Neuronal stem cell (in vitro differentiated cells): ENCODE data around the gene IGFL4.

ENCODE experiments used
- DNase-seq: peaks from one replicate; pipeline ENCODE4 v3.0.0-alpha.2; 2013; ENCODE audit warnings: low spot score
- H2AFZ ChIP-seq: one replicate; pipeline ENCODE4 v1.6.1; 2013; ENCODE audit warnings: mild to moderate bottlenecking, low read length, inconsistent platforms
- H2AK5ac ChIP-seq: 2 replicates; pipeline ENCODE4 v1.6.1; 2013; ENCODE audit warnings: low read depth, mild to moderate bottlenecking, inconsistent platforms, low read length, moderate library complexity, mixed read lengths
- H2BK120ac ChIP-seq: 2 replicates; pipeline ENCODE4 v1.6.1; 2013; ENCODE audit warnings: low read depth, mild to moderate bottlenecking, inconsistent platforms, low read length, moderate library complexity, mixed read lengths
- H2BK12ac ChIP-seq: one replicate; pipeline ENCODE4 v1.6.1; 2013; ENCODE audit warnings: low read length, inconsistent platforms
- H2BK15ac ChIP-seq: 2 replicates; pipeline ENCODE4 v1.6.1; 2013; ENCODE audit warnings: mild to moderate bottlenecking, low read length, inconsistent platforms, mixed read lengths
- H2BK5ac ChIP-seq: one replicate; pipeline ENCODE4 v1.6.1; 2013; ENCODE audit warnings: inconsistent platforms, mild to moderate bottlenecking, low read length, moderate library complexity
- H3K14ac ChIP-seq: one replicate; pipeline ENCODE4 v1.6.1; 2013; ENCODE audit warnings: low read length, inconsistent platforms
- H3K18ac ChIP-seq: 2 replicates; pipeline ENCODE4 v1.6.1; 2013; ENCODE audit warnings: low read length, inconsistent platforms
- H3K23ac ChIP-seq: 2 replicates; pipeline ENCODE4 v1.6.1; 2013; ENCODE audit warnings: low read depth, mild to moderate bottlenecking, mixed read lengths, low read length, inconsistent platforms; ENCODE audit not compliant: poor library complexity
- H3K27ac ChIP-seq: replicated peaks from 3 replicates; pipeline ENCODE4 v1.5.1; 2013; ENCODE audit warnings: low read length, inconsistent platforms
- H3K27me3 ChIP-seq, 3 experiments: 2 replicates each; pipeline ENCODE4 v1.6.1; 2013; ENCODE audit warnings: low read length in 3 of 3, mild to moderate bottlenecking in 2 of 3, inconsistent platforms in 1 of 3, low read depth in 1 of 3, mixed read lengths in 1 of 3, moderate library complexity in 1 of 3; ENCODE audit not compliant: control insufficient read depth in 3 of 3, insufficient read depth in 3 of 3
- H3K36me3 ChIP-seq, 2 donors: replicated peaks in 1 of 2; 2 replicates each; pipeline ENCODE4 v1.6.1; 2013; ENCODE audit warnings: low read length in 2 of 2; ENCODE audit not compliant: control insufficient read depth in 2 of 2, insufficient read depth in 2 of 2
- H3K4ac ChIP-seq: 2 replicates; pipeline ENCODE4 v1.6.1; 2013; ENCODE audit warnings: inconsistent platforms, mild to moderate bottlenecking, low read length, moderate library complexity
- H3K4me1 ChIP-seq, 2 donors: 1 replicate in 1 of 2; 2 replicates in 1 of 2; pipeline ENCODE4 v1.6.1; 2013; ENCODE audit warnings: low read length in 2 of 2, low read depth in 1 of 2; ENCODE audit not compliant: control insufficient read depth in 2 of 2, insufficient read depth in 1 of 2
- H3K4me2 ChIP-seq: one replicate; pipeline ENCODE4 v1.6.1; 2013; ENCODE audit warnings: mild to moderate bottlenecking, low read length, inconsistent platforms; ENCODE audit not compliant: insufficient read depth, poor library complexity, severe bottlenecking
- H3K4me3 ChIP-seq, 2 donors: 2 replicates each; pipeline ENCODE4 v1.5.1; 2013; ENCODE audit warnings: low read length in 2 of 2, mild to moderate bottlenecking in 2 of 2, inconsistent platforms in 1 of 2, moderate library complexity in 1 of 2
- H3K79me1 ChIP-seq: one replicate; pipeline ENCODE4 v1.6.1; 2013; ENCODE audit warnings: low read depth, mild to moderate bottlenecking, inconsistent platforms, low read length, moderate library complexity
- H3K9ac ChIP-seq: one replicate; pipeline ENCODE4 v1.6.1; 2013; ENCODE audit warnings: mild to moderate bottlenecking, low read depth, low read length, inconsistent platforms; ENCODE audit not compliant: poor library complexity
- H3K9me3 ChIP-seq, 2 donors: replicated peaks in 1 of 2; 2 replicates each; pipeline versions ENCODE3 to v1.6.1; 2013; ENCODE audit warnings: low read length in 2 of 2, mild to moderate bottlenecking in 2 of 2, inconsistent platforms in 1 of 2, low read depth in 1 of 2, mixed read lengths in 1 of 2, moderate library complexity in 1 of 2; ENCODE audit not compliant: control insufficient read depth in 2 of 2, insufficient read depth in 1 of 2
- H4K8ac ChIP-seq: one replicate; pipeline ENCODE4 v1.6.1; 2013; ENCODE audit warnings: low read depth, mild to moderate bottlenecking, inconsistent platforms, low read length, moderate library complexity
- H4K91ac ChIP-seq: one replicate; pipeline ENCODE4 v1.6.1; 2013; ENCODE audit warnings: low read length, low read depth, mild to moderate bottlenecking, inconsistent platforms; ENCODE audit not compliant: poor library complexity
- WGBS, 2 donors: extraction: QIAGEN DNeasy Blood & Tissue Kit; methylation state at CpG; one replicate each; pipeline ENCODE4 v1.1.7; 2013; ENCODE audit warnings: missing lambda C conversion rate in 2 of 2, mixed read lengths in 1 of 2; ENCODE audit not compliant: insufficient read length in 2 of 2, insufficient replicate concordance in 1 of 2; ENCODE audit errors: extremely low coverage in 2 of 2; 5-methylcytosine and 5-hydroxymethylcytosine counted together

Gene IGFL4

DNA sequence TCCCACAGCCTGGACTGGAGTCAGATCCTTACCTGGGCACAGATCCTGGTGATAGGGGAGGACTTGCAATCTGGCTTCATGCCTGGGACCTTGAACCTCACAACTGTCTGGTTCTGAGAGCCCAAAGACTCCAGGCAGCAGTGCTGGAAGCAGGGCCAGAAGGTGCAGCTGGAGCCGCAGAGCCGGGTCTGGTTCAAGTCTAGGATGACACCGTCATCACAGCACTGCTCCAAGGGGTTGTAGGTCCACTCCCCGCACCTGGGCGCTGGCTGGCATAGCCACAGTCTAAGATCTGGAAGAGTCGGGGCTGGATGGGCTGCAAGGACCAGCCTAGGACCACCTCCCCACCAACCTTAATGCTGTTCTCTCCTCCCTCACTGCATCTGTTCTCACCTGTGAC is 677 bp downstream of the IGFL4 start:
- no peak overlapping the region for H2BK12ac ChIP-seq
- no peak overlapping the region for H2BK120ac ChIP-seq
- H4K91ac ChIP-seq: no peak overlapping the region
- H3K9me3 ChIP-seq: peaks cover 20 to 24% of the 10 kb centered on the region in 2 donors
- no peak overlapping the region for H3K23ac ChIP-seq
- H3K4ac ChIP-seq: no peak overlapping the region
- no peak overlapping the region for H2AFZ ChIP-seq
- no peak overlapping the region for H3K18ac ChIP-seq
- H3K4me2 ChIP-seq: no peak overlapping the region
- no peak for DNase-seq
- no peaks in the 10 kb centered on the region for H3K79me1 ChIP-seq
- H2BK15ac ChIP-seq: no peak overlapping the region
- H2BK5ac ChIP-seq: no peak overlapping the region
- no peak overlapping the region for H2AK5ac ChIP-seq
- H3K14ac ChIP-seq: no peak overlapping the region
- H3K4me1 ChIP-seq: no peaks in the 10 kb centered on the region
- H3K27ac ChIP-seq: no peak overlapping the region
- no peak overlapping the region for H3K4me3 ChIP-seq
- H3K27me3 ChIP-seq: no peaks in the 10 kb centered on the region
- H4K8ac ChIP-seq: no peak overlapping the region
- H3K9ac ChIP-seq: no peak overlapping the region
- H3K36me3 ChIP-seq: no peaks in the 10 kb centered on the region
- WGBS, 2 donors: no CpG with 5 or more reads among the region's 6 CpGs

DNA sequence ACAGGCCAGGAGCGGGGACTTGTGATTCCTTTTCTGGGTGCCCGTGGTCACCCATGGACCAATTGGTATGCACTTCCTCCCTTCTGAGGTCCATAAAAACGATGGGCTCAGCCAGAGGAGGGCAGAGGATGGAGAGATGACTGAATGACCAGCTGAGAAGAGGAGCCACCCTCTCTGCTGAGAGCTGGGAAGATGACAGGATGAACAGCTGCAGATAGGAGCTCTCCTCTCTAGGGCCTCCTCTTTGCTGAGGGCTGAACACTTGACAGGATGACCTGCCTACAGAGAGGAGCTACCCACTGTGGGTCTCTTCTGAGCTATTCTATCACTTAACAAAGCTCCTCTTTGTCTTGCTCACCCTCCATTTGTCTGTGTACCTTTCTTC is 4.1 kb downstream of the IGFL4 start:
- H3K18ac ChIP-seq: no peak overlapping the region
- H2BK12ac ChIP-seq: no peak overlapping the region
- H3K4me1 ChIP-seq: no peaks in the 10 kb centered on the region
- DNase-seq: no peak
- H4K8ac ChIP-seq: peak overlapping the region; percentile 65
- peaks cover 11 to 12% of the 10 kb centered on the region in 2 donors for H3K9me3 ChIP-seq
- H3K4me3 ChIP-seq: no peak overlapping the region
- no peak overlapping the region for H2AFZ ChIP-seq
- no peak overlapping the region for H3K9ac ChIP-seq
- H2BK120ac ChIP-seq: no peak overlapping the region
- H3K27ac ChIP-seq: no peak overlapping the region
- H3K79me1 ChIP-seq: peaks cover 1% of the 10 kb centered on the region
- H2BK5ac ChIP-seq: peak overlapping the region; percentile 75
- H3K36me3 ChIP-seq: peaks cover 0 to 2% of the 10 kb centered on the region in 2 donors
- peak overlapping the region; percentile 20 for H3K23ac ChIP-seq
- no peak overlapping the region for H2AK5ac ChIP-seq
- H3K4ac ChIP-seq: no peak overlapping the region
- no peaks in the 10 kb centered on the region for H3K27me3 ChIP-seq
- no peak overlapping the region for H3K4me2 ChIP-seq
- H3K14ac ChIP-seq: peak overlapping the region; percentile 31
- no peak overlapping the region for H4K91ac ChIP-seq
- no peak overlapping the region for H2BK15ac ChIP-seq
- WGBS, 2 donors: no CpG with 5 or more reads among the region's 3 CpGs

DNA sequence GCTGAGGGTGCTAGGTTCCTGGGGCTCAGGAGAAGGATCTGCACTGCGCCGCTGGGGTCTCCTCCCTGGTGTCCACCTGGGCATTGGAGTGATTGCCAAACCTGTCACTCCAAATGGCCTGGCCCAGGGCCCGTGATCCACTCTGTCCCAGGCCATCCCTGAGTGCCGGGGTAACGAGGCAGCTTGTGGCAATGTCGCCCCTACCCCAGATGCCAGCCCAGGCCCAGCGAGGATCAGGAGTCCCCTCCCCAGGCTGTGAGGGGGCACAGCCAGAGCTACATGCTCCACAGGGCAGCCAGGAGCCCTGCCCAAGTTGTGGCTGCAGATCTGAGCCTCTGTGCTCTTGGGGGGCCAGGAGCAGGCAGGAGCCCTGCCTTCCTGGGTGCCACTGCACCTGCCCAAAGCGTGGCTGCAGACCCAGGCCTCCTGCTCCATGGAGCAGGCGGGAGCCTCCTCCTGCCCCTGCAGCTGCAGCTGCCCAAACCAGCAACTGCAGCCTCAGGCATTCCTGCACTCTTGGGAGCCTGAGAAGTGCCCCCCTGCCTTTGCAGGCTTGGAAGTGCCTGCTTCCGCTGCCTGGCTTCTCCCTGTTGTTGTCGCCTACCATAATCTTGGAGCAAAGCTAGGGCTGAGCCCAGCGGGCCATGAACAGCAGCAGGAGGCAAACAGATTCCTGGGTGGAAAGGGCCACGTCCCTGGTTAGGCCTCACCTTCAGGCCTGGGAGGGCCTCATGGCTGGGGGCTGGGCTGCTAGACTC is 4.6 kb downstream of the IGFL4 start:
- Histone ChIP-seq H4K91ac (no peak overlapping the region), H3K18ac (peak overlapping the region; percentile 57), H2BK120ac (no peak overlapping the region), H3K4me2 (no peak overlapping the region), H2AFZ (no peak overlapping the region), H3K79me1 (peaks cover 1% of the 10 kb centered on the region), H2BK5ac (peak overlapping the region; percentile 75), H3K4ac (peak overlapping the region; percentile 76), H3K14ac (peak overlapping the region; percentile 38), H3K23ac (peak overlapping the region; percentile 85), H3K9ac (no peak overlapping the region), H3K27me3 (no peaks in the 10 kb centered on the region), H4K8ac (peak overlapping the region; percentile 65), H3K4me1 (peaks cover 1 to 2% of the 10 kb centered on the region in 2 donors), H2BK15ac (no peak overlapping the region), H3K4me3 (no peak overlapping the region), H2AK5ac (peak overlapping the region; percentile 79), H3K36me3 (peaks cover 0 to 2% of the 10 kb centered on the region in 2 donors), H2BK12ac (peak overlapping the region; percentile 3), H3K9me3 (peaks cover 11 to 12% of the 10 kb centered on the region in 2 donors), H3K27ac (no peak overlapping the region)
- DNase-seq: no peak
- no CpG with 5 or more reads among the region's 13 CpGs for WGBS, 2 donors

DNA sequence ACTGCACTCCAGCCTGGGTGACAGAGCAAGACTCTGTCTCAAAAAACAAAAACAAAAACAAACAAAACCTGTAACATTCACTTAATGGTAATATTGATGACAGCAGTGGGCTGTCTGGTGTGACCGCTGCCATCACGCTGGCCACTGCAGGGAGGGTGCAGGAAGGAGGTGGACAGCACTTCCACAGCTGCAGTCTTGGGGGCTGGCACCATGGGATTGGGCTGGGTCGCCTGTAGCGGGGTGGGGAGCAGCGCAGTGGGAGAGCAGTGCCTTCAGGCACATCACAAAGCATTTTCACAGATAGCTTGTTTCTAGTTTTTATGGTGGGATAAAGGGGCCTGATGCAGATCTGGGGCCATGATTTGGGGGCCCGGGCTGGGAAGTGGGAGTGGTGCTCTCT is 5.3 kb downstream of the IGFL4 start:
- H2BK12ac ChIP-seq: no peak overlapping the region
- H3K14ac ChIP-seq: peak overlapping the region; percentile 38
- H4K91ac ChIP-seq: no peak overlapping the region
- H3K9ac ChIP-seq: no peak overlapping the region
- H3K27me3 ChIP-seq: no peaks in the 10 kb centered on the region
- H3K27ac ChIP-seq: no peak overlapping the region
- no peak overlapping the region for H2BK120ac ChIP-seq
- peak overlapping the region; percentile 66 for H2BK5ac ChIP-seq
- peaks cover 1% of the 10 kb centered on the region for H3K79me1 ChIP-seq
- WGBS, 2 donors: no CpG with 5 or more reads among the region's 6 CpGs
- H3K4me1 ChIP-seq: peaks cover 5 to 6% of the 10 kb centered on the region in 2 donors
- H3K4me2 ChIP-seq: no peak overlapping the region
- no peak overlapping the region for H2AFZ ChIP-seq
- no peak overlapping the region for H3K4ac ChIP-seq
- peaks cover 0 to 2% of the 10 kb centered on the region in 2 donors for H3K36me3 ChIP-seq
- peak overlapping the region; percentile 81 for H2BK15ac ChIP-seq
- no peak overlapping the region for H3K23ac ChIP-seq
- H3K9me3 ChIP-seq: peaks cover 11 to 12% of the 10 kb centered on the region in 2 donors
- peak overlapping the region; percentile 79 for H2AK5ac ChIP-seq
- no peak overlapping the region for H4K8ac ChIP-seq
- H3K4me3 ChIP-seq: no peak overlapping the region
- DNase-seq: no peak
- H3K18ac ChIP-seq: no peak overlapping the region
